Smooth muscle cell (in vitro differentiated cells): Measurements from ENCODE around the gene HES3. TPM values are rescaled to one million over a fixed set of nuclear protein-coding genes. Genes with fewer than 3 reads are reported as not detected.

Experiments used
- DNase-seq: peaks from one replicate; lab custom pipeline; 2025; ENCODE audit not compliant: unreplicated experiment; lab: John Stamatoyannopoulos, UW
- H2AFZ ChIP-seq: fragments of 200-600 bp; sonication (generic); 2 replicates; pipeline ENCODE4 v1.6.0; 2016; ENCODE audit warnings: antibody characterized with exemption, low read depth, mild to moderate bottlenecking
- H3F3A ChIP-seq: fragments of 200-600 bp; sonication (generic); 2 replicates; pipeline ENCODE4 v1.6.0; 2017; ENCODE audit warnings: antibody characterized with exemption, low read depth
- H3K27ac ChIP-seq: fragments of 200-600 bp; sonication (generic); 2 replicates; pipeline ENCODE4 v1.5.1; 2016; ENCODE audit warnings: low read depth, mild to moderate bottlenecking
- H3K27me3 ChIP-seq: fragments of 200-600 bp; sonication (generic); 2 replicates; pipeline ENCODE4 v1.6.1; 2016; ENCODE audit warnings: low read depth, mild to moderate bottlenecking
- H3K36me3 ChIP-seq: fragments of 200-600 bp; sonication (generic); 2 replicates; pipeline ENCODE4 v1.5.1; 2016; ENCODE audit warnings: low read depth
- H3K4me1 ChIP-seq: fragments of 200-600 bp; sonication (generic); 2 replicates; pipeline ENCODE4 v1.5.1; 2016; ENCODE audit warnings: low read depth
- H3K4me2 ChIP-seq: fragments of 200-600 bp; sonication (generic); 2 replicates; pipeline ENCODE4 v1.6.0; 2016; ENCODE audit warnings: mild to moderate bottlenecking
- H3K4me3 ChIP-seq: fragments of 200-600 bp; sonication (generic); 2 replicates; pipeline ENCODE4 v1.5.1; 2016; ENCODE audit warnings: mild to moderate bottlenecking
- H3K79me2 ChIP-seq: fragments of 200-600 bp; sonication (generic); 2 replicates; pipeline ENCODE4 v1.6.0; 2016; ENCODE audit warnings: low read depth, mild to moderate bottlenecking
- H3K9ac ChIP-seq: fragments of 200-600 bp; sonication (generic); 2 replicates; pipeline ENCODE4 v1.6.0; 2016; ENCODE audit warnings: low read depth
- H3K9me3 ChIP-seq: fragments of 200-600 bp; sonication (generic); replicated peaks from 2 replicates; pipeline ENCODE4 v1.5.1; 2016; ENCODE audit warnings: low read depth
- H4K20me1 ChIP-seq: fragments of 200-600 bp; sonication (generic); 2 replicates; pipeline ENCODE4 v1.6.0; 2016; ENCODE audit warnings: low read depth
- CTCF ChIP-seq: fragments of 200-600 bp; sonication (generic); IDR thresholded peaks from 2 replicates; pipeline ENCODE4 v1.5.1; 2017; ENCODE audit warnings: borderline replicate concordance, mild to moderate bottlenecking, antibody characterized with exemption; ENCODE audit not compliant: insufficient read depth, poor library complexity, severe bottlenecking
- WGBS: methylation state at CpG from one replicate; pipeline ENCODE4 v1.1.7; 2016; ENCODE audit warnings: low lambda C conversion rate; 5-methylcytosine and 5-hydroxymethylcytosine counted together
- polyA plus RNA-seq: library from polyadenylated mRNA; unstranded; fragments of >200 nt; fragmentation: Nextera tagmentation; extraction: Ambion mirVana; gene quantifications from 2 replicates; pipeline ENCODE4 v1.2.1, GENCODE V29; 2016
- total RNA-seq: library from RNA; depleted of rRNA; stranded (reverse); fragments of >200 nt; gene quantifications from 2 replicates; pipeline ENCODE4 v1.2.3, GENCODE V29; 2014

HES3 gene
- total and polyA plus RNA-seq, 2 experiments from 2014 or later, result not detected

- Histone ChIP-seq H2AFZ (no peak overlapping the region), H3K4me1 (peaks cover 8% of the 10 kb centered on the region), H3K27me3 (no peaks in the 10 kb centered on the region), H3K79me2 (no peaks in the 10 kb centered on the region), H3K27ac (no peak overlapping the region), H3K36me3 (no peaks in the 10 kb centered on the region), H3K9me3 (no peaks in the 10 kb centered on the region), H3F3A (no peaks in the 10 kb centered on the region), H3K4me3 (no peak overlapping the region), H4K20me1 (no peaks in the 10 kb centered on the region), H3K9ac (no peak overlapping the region), H3K4me2 (no peak overlapping the region)
- no peak for DNase-seq
- 96% methylated on average over 31 of the region's 31 CpGs for WGBS
- no peak for TF ChIP-seq CTCF
Observed at GRCh38 chr1:6279613-6280383, 35.8 kb downstream of the HES3 start.

GRCh38 chr1:6280761-6281451, 36.9 kb downstream of the HES3 start:
- H3K36me3 ChIP-seq, result no peaks in the 10 kb centered on the region
- H3F3A ChIP-seq, result no peaks in the 10 kb centered on the region
- H3K4me1 ChIP-seq, result peaks cover 4% of the 10 kb centered on the region
- TF ChIP-seq CTCF, result peak; percentile 32
- H4K20me1 ChIP-seq, result no peaks in the 10 kb centered on the region
- H3K4me3 ChIP-seq, result no peak overlapping the region
- H3K27me3 ChIP-seq, result no peaks in the 10 kb centered on the region
- no peak overlapping the region for H3K4me2 ChIP-seq
- H3K9me3 ChIP-seq, result no peaks in the 10 kb centered on the region
- WGBS, result 86% methylated on average over 33 of the region's 33 CpGs
- no peaks in the 10 kb centered on the region for H3K79me2 ChIP-seq
- no peak overlapping the region for H3K27ac ChIP-seq
- no peak overlapping the region for H3K9ac ChIP-seq
- H2AFZ ChIP-seq, result no peak overlapping the region
- DNase-seq, result no peak

GRCh38 chr1:6281511-6282402, 37.8 kb downstream of the HES3 start:
- no peak overlapping the region for H3K27ac ChIP-seq
- H4K20me1 ChIP-seq, result no peaks in the 10 kb centered on the region
- no peak for TF ChIP-seq CTCF
- WGBS, result 89% methylated on average over 19 of the region's 19 CpGs
- no peaks in the 10 kb centered on the region for H3K36me3 ChIP-seq
- H3K4me2 ChIP-seq, result no peak overlapping the region
- H2AFZ ChIP-seq, result no peak overlapping the region
- H3K79me2 ChIP-seq, result no peaks in the 10 kb centered on the region
- no peaks in the 10 kb centered on the region for H3K9me3 ChIP-seq
- H3K4me1 ChIP-seq, result no peaks in the 10 kb centered on the region
- H3F3A ChIP-seq, result no peaks in the 10 kb centered on the region
- H3K27me3 ChIP-seq, result no peaks in the 10 kb centered on the region
- no peak overlapping the region for H3K4me3 ChIP-seq
- no peak overlapping the region for H3K9ac ChIP-seq
- DNase-seq, result no peak
